BLaER1 (cell line): ENCODE measurements around the gene KMO.

Experiments used
- H3K27ac ChIP-seq: shearing (Covaris generic); formaldehyde crosslinking; 2 replicates; pipeline ENCODE4 v1.8.1; 2022
- H3K27me3 ChIP-seq: shearing (Covaris generic); formaldehyde crosslinking; 2 replicates; pipeline ENCODE4 v1.8.1; 2022
- H3K36me3 ChIP-seq: shearing (Covaris generic); formaldehyde crosslinking; 2 replicates; pipeline ENCODE4 v1.8.1; 2022
- H3K4me1 ChIP-seq: shearing (Covaris generic); formaldehyde crosslinking; 2 replicates; pipeline ENCODE4 v1.8.1; 2022
- H3K4me2 ChIP-seq: shearing (Covaris generic); formaldehyde crosslinking; 2 replicates; pipeline ENCODE4 v1.8.1; 2022
- H3K4me3 ChIP-seq: shearing (Covaris generic); formaldehyde crosslinking; 2 replicates; pipeline ENCODE4 v1.8.1; 2022
- H3K9ac ChIP-seq: shearing (Covaris generic); formaldehyde crosslinking; 2 replicates; pipeline ENCODE4 v1.8.1; 2022
- H3K9me3 ChIP-seq: shearing (Covaris generic); formaldehyde crosslinking; 2 replicates; pipeline ENCODE4 v1.8.1; 2022
- H4K20me1 ChIP-seq: shearing (Covaris generic); formaldehyde crosslinking; 2 replicates; pipeline ENCODE4 v1.8.1; 2022
- Cebpa-rat ChIP-seq: shearing (Covaris generic); IDR thresholded peaks from 2 replicates; pipeline ENCODE4 v1.8.1; 2022

Gene KMO

DNA sequence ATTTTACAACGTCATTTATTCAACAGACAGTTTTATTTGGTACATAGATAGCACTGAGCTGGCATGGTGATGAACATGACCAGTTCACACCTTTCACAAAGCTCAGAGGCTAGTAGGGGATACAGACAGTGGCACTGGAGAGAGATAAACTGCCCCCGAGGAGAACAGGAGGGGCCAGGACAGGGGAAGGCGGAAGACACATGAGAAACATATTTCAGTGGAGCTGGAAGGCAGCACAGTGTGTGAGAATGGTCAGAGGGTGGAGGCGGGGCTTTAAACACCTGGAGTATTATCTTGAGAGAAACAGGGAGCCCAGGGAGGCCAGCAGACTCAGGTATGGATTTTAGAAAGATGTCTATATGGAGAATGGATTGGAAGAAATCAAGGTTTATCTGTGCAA, 58.5 kb downstream of the KMO start:
- TF ChIP-seq Cebpa-rat: no peak

DNA sequence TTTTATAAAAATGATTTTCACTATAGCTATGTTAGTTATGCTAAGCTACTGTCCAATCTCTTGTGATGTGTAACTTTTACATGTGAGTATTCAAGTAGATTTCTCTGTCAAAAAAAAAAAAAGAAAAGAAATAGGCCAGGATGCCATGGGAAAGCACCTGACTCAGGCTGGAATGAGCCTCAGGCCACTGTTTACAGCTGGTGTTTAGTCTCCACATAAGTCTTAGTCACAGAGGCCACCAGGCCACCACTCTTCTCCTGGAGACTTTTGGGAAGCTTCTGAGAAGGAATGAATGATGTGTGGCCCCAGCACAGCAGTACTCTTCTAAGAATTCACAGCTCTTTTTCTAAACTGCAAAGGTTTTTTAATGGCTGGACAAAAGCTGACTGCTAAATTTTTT, 59.1 kb downstream of the KMO start:
- no peak overlapping the region for H3K9ac ChIP-seq
- no peaks in the 10 kb centered on the region for H4K20me1 ChIP-seq
- peaks cover 43% of the 10 kb centered on the region for H3K36me3 ChIP-seq
- H3K27me3 ChIP-seq: no peaks in the 10 kb centered on the region
- no peak for TF ChIP-seq Cebpa-rat
- H3K4me3 ChIP-seq: no peak overlapping the region
- no peak overlapping the region for H3K4me2 ChIP-seq
- H3K4me1 ChIP-seq: peaks cover 4% of the 10 kb centered on the region
- no peak overlapping the region for H3K27ac ChIP-seq
- H3K9me3 ChIP-seq: no peaks in the 10 kb centered on the region

More for the DNA sequence above, 58.5 kb downstream of the KMO start:
- Histone ChIP-seq H3K4me1 (no peaks in the 10 kb centered on the region), H3K36me3 (peaks cover 38% of the 10 kb centered on the region), H3K4me2 (no peak overlapping the region), H3K27me3 (no peaks in the 10 kb centered on the region), H3K4me3 (no peak overlapping the region), H3K9ac (no peak overlapping the region), H3K27ac (no peak overlapping the region), H3K9me3 (no peaks in the 10 kb centered on the region), H4K20me1 (no peaks in the 10 kb centered on the region)

DNA sequence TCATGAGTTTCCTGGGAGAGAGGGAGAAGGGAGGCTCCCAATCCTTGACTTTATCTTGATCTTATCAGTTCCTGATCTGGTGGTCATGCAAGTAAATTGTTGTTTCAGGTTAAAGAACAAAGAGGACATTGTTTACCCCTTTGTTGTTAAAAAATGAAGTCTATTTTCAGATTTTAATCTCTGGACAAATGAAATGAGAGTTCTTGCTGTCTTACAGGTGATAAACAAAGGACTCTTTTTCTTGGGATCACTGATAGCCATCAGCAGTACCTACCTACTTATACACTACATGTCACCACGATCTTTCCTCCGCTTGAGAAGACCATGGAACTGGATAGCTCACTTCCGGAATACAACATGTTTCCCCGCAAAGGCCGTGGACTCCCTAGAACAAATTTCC, 59.6 kb downstream of the KMO start:
- Histone ChIP-seq H3K9me3 (no peaks in the 10 kb centered on the region), H3K4me3 (no peak overlapping the region), H4K20me1 (no peaks in the 10 kb centered on the region), H3K27me3 (no peaks in the 10 kb centered on the region), H3K36me3 (peaks cover 48% of the 10 kb centered on the region), H3K4me1 (peaks cover 8% of the 10 kb centered on the region), H3K9ac (no peak overlapping the region), H3K4me2 (no peak overlapping the region), H3K27ac (no peak overlapping the region)
- no peak for TF ChIP-seq Cebpa-rat

DNA sequence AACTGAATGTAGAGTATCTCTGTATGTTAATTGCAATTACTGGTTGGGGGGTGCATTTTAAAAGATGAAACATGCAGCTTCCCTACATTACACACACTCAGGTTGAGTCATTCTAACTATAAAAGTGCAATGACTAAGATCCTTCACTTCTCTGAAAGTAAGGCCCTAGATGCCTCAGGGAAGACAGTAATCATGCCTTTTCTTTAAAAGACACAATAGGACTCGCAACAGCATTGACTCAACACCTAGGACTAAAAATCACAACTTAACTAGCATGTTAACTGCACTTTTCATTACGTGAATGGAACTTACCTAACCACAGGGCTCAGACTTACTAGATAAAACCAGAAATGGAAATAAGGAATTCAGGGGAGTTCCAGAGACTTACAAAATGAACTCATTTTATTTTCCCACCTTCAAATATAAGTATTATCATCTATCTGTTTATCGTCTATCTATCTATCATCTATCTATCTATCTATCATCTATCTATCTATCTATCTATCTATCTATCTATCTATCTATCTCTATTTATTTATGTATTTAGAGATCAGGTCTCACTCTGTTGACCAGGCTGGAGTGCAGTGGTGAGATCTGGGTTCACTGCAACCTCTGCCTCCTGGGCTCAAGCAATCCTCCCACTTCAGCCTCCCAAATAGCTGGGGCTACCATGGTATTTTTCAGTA, 60.2 kb downstream of the KMO start:
- Histone ChIP-seq H3K36me3 (peaks cover 49% of the 10 kb centered on the region), H3K27me3 (no peaks in the 10 kb centered on the region), H3K4me2 (no peak overlapping the region), H4K20me1 (no peaks in the 10 kb centered on the region), H3K27ac (no peak overlapping the region), H3K4me3 (no peak overlapping the region), H3K4me1 (peaks cover 15% of the 10 kb centered on the region), H3K9ac (no peak overlapping the region), H3K9me3 (no peaks in the 10 kb centered on the region)
- no peak for TF ChIP-seq Cebpa-rat

DNA sequence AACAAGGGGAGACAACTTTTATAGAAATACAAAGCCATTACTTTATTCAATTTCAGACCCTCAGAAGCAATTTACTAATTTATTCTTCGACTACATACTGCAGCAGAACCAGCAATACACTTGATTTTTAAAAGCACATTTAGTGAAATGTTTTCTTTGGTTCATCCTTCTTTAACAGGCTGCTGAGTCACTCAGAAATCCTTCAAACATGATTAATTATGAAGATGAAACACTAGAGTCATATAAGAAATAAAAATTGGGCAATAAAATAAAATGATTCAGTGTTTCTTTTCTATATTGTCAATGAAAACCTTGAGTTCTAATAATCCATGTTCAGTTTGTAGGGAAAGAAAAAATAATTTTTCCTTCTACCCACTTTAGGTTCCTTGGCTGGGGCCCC, 61.0 kb downstream of the KMO start:
- H4K20me1 ChIP-seq: no peaks in the 10 kb centered on the region
- peaks cover 49% of the 10 kb centered on the region for H3K36me3 ChIP-seq
- no peak overlapping the region for H3K4me2 ChIP-seq
- no peak for TF ChIP-seq Cebpa-rat
- no peak overlapping the region for H3K4me3 ChIP-seq
- H3K9me3 ChIP-seq: no peaks in the 10 kb centered on the region
- no peak overlapping the region for H3K9ac ChIP-seq
- peaks cover 22% of the 10 kb centered on the region for H3K4me1 ChIP-seq
- no peaks in the 10 kb centered on the region for H3K27me3 ChIP-seq
- no peak overlapping the region for H3K27ac ChIP-seq

DNA sequence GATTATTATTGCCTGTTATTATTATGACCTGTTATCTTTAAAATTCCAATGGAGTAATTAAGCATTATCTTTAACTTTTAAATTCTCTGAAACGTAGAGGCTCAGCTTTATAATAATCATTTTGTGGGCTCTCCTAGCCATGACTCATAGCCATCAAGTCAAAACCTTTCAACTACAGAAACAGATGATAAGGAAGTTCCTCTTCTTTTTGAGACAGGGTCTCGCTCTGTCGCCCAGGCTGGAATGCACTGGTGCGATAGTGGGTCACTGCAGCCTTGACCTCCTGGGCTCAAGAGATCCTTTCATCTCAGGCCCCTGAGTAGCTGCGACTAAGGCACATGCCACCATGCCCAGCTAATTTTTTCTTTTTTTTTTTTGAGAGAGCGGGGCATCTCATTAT, 64.5 kb downstream of the KMO start:
- Histone ChIP-seq H3K4me1 (peaks cover 37% of the 10 kb centered on the region), H3K4me3 (no peak overlapping the region), H4K20me1 (no peaks in the 10 kb centered on the region), H3K27ac (0 out of 2 replicates have a peak overlapping the region, but pooled peaks have one; percentile 10), H3K27me3 (no peaks in the 10 kb centered on the region), H3K9me3 (no peaks in the 10 kb centered on the region), H3K4me2 (peak overlapping the region; percentile 66), H3K9ac (no peak overlapping the region), H3K36me3 (peaks cover 53% of the 10 kb centered on the region)
- no peak for TF ChIP-seq Cebpa-rat

DNA sequence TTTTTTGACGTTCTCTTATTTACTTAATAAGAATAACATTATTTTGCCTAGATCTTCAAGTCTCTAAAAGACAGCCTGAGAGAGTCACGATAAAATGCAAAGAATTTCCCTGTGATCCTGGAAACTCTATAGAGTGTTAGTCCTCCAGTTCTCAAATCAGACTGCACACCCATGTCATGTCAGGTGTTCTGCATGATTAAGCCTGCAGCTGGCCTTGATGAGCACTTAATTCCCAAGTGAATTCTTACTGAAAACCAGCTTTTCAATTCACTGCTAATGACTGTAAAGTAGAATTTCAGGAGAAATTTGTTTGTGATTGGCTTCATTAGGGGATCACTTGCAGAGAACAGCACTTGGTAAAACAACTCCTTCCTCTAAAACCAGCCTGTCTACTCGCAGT, 66.1 kb downstream of the KMO start:
- peak overlapping the region; percentile 71 for H3K4me2 ChIP-seq
- no peak for TF ChIP-seq Cebpa-rat

DNA sequence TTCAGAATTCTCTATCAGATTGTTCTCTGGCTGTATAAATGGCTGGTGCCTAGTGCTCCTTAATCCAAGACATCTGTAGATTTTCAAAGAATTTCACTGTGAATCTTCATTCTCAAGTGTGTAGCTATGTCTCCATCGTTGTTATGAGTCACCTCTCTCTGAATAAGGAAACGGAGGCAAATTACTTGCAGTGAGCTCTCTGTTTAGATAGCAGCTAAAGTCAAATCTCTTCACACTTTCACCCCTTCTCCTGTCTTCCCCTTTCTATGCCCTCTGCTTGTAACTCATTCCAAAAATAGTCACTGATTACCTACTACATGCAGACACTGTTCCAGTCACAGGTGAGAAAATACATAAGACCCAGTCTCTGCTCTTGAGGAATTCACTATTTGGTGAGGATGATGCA, 68.3 kb downstream of the KMO start:
- H4K20me1 ChIP-seq: no peaks in the 10 kb centered on the region
- TF ChIP-seq Cebpa-rat: no peak
- no peaks in the 10 kb centered on the region for H3K27me3 ChIP-seq
- no peak overlapping the region for H3K4me3 ChIP-seq
- peaks cover 37% of the 10 kb centered on the region for H3K4me1 ChIP-seq
- H3K9ac ChIP-seq: no peak overlapping the region
- no peak overlapping the region for H3K27ac ChIP-seq
- no peaks in the 10 kb centered on the region for H3K9me3 ChIP-seq
- H3K4me2 ChIP-seq: no peak overlapping the region
- peaks cover 57% of the 10 kb centered on the region for H3K36me3 ChIP-seq

More for the DNA sequence above, 66.1 kb downstream of the KMO start:
- Histone ChIP-seq H3K9me3 (no peaks in the 10 kb centered on the region), H3K4me1 (peaks cover 37% of the 10 kb centered on the region), H3K36me3 (peaks cover 56% of the 10 kb centered on the region), H4K20me1 (no peaks in the 10 kb centered on the region), H3K4me3 (no peak overlapping the region), H3K9ac (no peak overlapping the region), H3K27me3 (no peaks in the 10 kb centered on the region), H3K27ac (no peak overlapping the region)

DNA sequence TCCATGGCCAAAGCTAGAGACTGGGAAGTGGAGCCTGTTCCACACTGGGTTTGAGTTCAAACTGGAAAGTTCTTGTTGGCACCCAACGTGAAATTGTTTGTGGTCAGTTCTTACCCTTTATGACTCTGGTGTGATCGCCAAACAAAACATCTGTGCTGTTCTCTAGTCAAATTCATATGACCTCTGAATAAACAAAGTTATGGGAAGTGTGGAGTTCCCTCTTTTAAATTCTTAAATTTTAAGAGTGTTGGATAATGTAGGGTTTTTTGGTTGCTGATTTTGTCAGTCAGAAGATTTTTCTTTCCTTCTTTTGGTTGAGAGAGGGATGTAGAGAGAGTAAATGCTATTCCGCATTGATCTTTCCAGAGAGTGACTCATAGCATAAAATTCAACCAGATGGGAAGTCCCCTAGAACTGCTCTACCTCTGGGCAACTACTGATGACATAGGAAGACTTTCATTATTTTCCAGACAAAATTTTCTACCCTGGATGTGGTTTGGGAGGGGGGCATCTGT, 71.6 kb downstream of the KMO start:
- no peaks in the 10 kb centered on the region for H3K9me3 ChIP-seq
- no peak for TF ChIP-seq Cebpa-rat
- H3K27ac ChIP-seq: no peak overlapping the region
- H3K4me3 ChIP-seq: no peak overlapping the region
- no peak overlapping the region for H3K9ac ChIP-seq
- no peaks in the 10 kb centered on the region; the same call in 1 of the 2 replicates for H4K20me1 ChIP-seq
- no peaks in the 10 kb centered on the region for H3K27me3 ChIP-seq
- H3K36me3 ChIP-seq: peaks cover 47% of the 10 kb centered on the region
- peaks cover 9% of the 10 kb centered on the region for H3K4me1 ChIP-seq
- H3K4me2 ChIP-seq: no peak overlapping the region

DNA sequence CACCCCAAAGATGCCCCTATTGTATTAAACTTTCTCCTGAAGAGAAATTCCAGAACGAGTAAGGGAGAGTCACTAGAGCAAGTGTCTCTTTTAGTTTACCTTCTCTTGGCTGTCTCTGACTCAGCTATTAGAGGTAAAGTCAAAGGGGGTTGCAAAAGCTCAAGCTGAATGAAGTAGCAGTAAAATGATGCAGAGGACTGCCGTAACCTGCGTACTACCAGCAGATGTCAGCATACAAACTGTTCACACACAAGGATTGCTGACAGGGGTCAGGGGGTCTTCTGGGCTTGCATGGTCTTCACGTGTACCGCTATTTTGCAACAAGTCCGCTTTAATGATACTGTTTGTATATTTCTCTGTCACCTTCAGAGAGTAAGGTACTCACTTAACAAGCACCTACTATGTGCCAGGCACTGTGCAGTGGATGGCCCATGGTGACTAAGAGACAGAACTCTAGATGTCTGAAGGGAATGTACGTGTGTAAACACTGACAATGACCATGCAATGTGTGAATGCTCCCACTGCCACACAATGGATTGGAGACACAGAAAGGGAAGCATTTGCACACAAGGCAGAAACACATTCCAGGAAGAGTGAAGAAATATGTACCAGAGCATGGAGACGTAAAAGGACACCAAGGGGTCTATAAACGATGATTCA, 73.1 kb downstream of the KMO start:
- Histone ChIP-seq H4K20me1 (peaks cover 13% of the 10 kb centered on the region; the same call in 1 of the 2 replicates), H3K36me3 (peaks cover 50% of the 10 kb centered on the region), H3K27ac (no peak overlapping the region), H3K27me3 (no peaks in the 10 kb centered on the region), H3K9me3 (no peaks in the 10 kb centered on the region), H3K9ac (no peak overlapping the region), H3K4me3 (no peak overlapping the region), H3K4me1 (no peaks in the 10 kb centered on the region), H3K4me2 (no peak overlapping the region)
- no peak for TF ChIP-seq Cebpa-rat
